ENCODE results near the gene LAMB1.

The LAMB1 gene

DNA sequence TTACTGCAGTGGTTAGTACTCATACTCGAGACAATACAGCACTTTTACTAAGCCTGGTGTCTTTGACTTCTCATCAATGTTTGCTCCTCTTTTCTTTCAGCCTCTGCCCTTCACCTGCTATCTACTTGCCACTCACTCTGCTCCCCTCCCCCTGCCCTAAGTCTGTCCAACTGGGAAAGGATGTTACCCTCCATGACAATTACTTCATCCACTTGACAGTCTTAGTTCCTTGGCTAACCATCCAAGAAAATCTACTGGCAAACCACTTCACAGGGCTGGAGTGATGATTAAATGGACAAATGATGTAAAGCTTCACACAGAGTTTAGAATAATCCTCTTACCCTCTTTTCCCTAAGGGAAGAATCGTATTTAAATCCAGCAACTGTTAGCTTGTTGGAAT lies 120.2 kb downstream of the LAMB1 start:
- no peak overlapping the region for H3K27ac ChIP-seq
- no peak for TF ChIP-seq CTCF (IDR thresholded peaks at IDR 0.05)
- no peak for DNase-seq (ENCODE audit: low spot score)
- H3K4me3 ChIP-seq, result no peak overlapping the region

GRCh38 chr7:107879400-107880035 lies 123.4 kb downstream of the LAMB1 start:
- no peak overlapping the region for H3K27ac ChIP-seq
- no peak for DNase-seq (ENCODE audit: low spot score)
- peak; percentile 37 for TF ChIP-seq CTCF (IDR thresholded peaks at IDR 0.05)
- no peak overlapping the region for H3K4me3 ChIP-seq

- no peak for DNase-seq (ENCODE audit: low spot score)
- TF ChIP-seq CTCF (IDR thresholded peaks at IDR 0.05), result no peak
- Histone ChIP-seq H3K4me3 (no peak overlapping the region), H3K27ac (no peak overlapping the region)
Observed at GRCh38 chr7:107878636-107879035, 124.3 kb downstream of the LAMB1 start.

DNA sequence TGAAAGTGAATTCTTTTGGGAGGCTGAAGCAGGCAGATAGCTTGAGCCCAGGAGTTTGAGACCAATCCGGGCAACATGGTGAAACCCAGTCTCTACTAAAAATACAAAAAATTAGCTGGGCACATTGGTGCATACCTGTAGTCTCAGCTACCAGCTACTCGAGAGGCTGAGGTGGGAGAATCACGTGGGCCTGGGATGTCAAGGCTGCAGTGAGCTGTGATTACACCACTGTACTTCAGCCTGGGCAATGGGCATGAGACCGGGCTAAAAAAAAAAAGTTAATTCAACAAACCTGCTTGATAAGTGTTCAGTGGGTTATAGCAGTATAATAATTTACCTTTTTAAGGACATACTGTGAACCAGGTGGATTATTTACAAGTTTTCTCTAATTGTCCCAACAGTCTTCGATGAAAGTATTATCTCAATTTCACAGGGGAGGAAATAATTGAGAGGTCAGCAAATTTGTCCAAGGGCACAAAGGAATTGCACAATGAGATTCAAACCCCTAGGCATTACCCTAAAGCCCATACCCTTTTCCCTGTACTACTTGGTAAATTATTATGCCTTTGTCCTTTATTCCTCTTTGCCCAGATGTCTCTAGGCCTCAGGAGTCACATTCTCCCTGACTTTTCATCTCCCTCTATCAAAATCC lies 125.1 kb downstream of the LAMB1 start:
- no peak for DNase-seq (ENCODE audit: low spot score)
- Histone ChIP-seq H3K4me3 (no peak overlapping the region), H3K27ac (no peak overlapping the region)
- no peak for TF ChIP-seq CTCF (IDR thresholded peaks at IDR 0.05)

GRCh38 chr7:107876916-107877315 lies 126.0 kb downstream of the LAMB1 start:
- H3K27ac ChIP-seq, result no peak overlapping the region

DNA sequence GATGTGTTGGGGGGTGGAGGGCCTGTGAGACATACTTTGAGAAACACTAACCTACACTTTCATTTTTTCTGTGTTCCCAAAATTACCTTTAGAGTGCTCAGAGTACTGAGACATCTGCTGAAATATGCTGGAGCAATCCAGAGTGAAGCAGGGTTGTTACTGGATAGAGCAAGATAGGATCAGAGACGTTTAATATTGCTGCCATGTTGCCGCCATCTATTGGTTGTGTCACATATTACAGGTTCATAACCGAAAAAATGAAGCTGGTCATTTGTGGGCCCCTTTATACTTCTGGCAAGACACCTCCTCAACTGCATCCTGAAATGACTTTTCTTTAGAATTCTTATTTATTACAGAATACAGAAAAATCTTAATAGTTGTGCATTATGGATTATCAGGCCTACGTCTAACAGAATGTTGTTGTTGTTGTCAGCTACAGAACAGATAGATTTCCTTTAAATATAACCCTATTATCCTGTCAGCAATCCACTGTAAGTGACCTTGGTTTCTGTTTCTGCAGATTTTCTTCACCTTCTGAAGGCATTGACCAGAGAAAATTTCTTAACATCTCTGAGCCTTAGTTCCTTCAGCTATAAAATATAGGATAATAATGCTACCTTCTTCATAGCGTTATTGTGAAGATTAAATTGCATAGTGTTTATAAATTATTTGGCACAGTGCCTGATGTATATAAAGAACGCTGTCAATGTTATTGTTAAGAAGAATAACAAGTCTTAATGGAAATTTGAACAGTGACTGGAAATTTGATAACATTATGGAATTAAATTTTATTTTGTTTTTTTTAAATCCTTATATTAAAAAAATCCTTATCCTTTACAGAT lies 128.1 kb downstream of the LAMB1 start:
- no peak for DNase-seq (ENCODE audit: low spot score)

More at GRCh38 chr7:107876916-107877315, 126.0 kb downstream of the LAMB1 start:
- DNase-seq (ENCODE audit: low spot score), result no peak
- no peak for TF ChIP-seq CTCF (IDR thresholded peaks at IDR 0.05)
- H3K4me3 ChIP-seq, result no peak overlapping the region

More for the DNA sequence above, 128.1 kb downstream of the LAMB1 start:
- Histone ChIP-seq H3K4me3 (no peak overlapping the region), H3K27ac (no peak overlapping the region)
- TF ChIP-seq CTCF (IDR thresholded peaks at IDR 0.05), result peak; percentile 49

Data from coronary artery (tissue), 2 donors.